LHCN-M2 (cell line): ENCODE results near the gene BOD1L1. TPM values are rescaled to one million over a fixed set of nuclear protein-coding genes. Genes with fewer than 3 reads are reported as not detected.

Experiments used
- DNase-seq: peaks from one replicate; pipeline ENCODE4 v3.0.0-alpha.2; 2012; ENCODE audit warnings: low read depth
- total RNA-seq: library from RNA; depleted of rRNA; stranded (reverse); fragments of >200 nt; gene quantifications from 2 replicates; pipeline ENCODE4 v1.2.3, GENCODE V29; 2014; rRNA removed

BOD1L1 gene
- total RNA-seq, 1 experiment from 2014 or later = 29.6 TPM

GRCh38 chr4:13525606-13526281 lies 101.8 kb downstream of the BOD1L1 start:
- no peak for DNase-seq

GRCh38 chr4:13524504-13525243 lies 102.9 kb downstream of the BOD1L1 start:
- no peak for DNase-seq

- no peak for DNase-seq
Measured at GRCh38 chr4:13523591-13524503, 103.7 kb downstream of the BOD1L1 start.

DNA sequence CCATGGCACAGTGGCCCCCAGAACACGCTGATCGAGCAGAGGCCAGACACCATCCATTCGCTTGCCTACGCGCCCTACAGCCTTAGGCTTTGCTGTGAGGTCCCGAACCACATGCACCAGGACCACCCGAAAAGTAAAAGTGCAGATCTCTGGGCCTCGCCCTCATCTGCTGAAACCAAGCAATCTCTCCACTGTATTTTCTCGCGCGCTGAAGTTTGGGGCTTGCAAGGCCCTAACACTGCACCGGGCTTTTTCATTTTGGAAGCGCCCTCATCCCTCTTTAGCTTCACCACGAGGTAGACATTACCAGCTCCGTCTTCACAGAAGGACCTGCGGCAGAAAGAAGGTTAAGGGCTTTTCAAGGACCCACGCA lies 104.4 kb downstream of the BOD1L1 start:
- DNase-seq = no peak

- DNase-seq = no peak
Measured at GRCh38 chr4:13522282-13523104, 105.0 kb downstream of the BOD1L1 start.

GRCh38 chr4:13521047-13521446 lies 106.5 kb downstream of the BOD1L1 start:
- DNase-seq = no peak

Other genes starting within 250 kb of the BOD1L1 start
- gene RAB28, start 143.4 kb downstream of the BOD1L1 start, total RNA-seq = 28.0 and 28.5 TPM in 2 replicates
- gene NKX3-2, start 83.2 kb downstream of the BOD1L1 start, total RNA-seq = 1.7 and 3.0 TPM in 2 replicates